ENCODE measurements around the gene SAMHD1. TPM values are rescaled to one million over a fixed set of nuclear protein-coding genes. Genes with fewer than 3 reads are reported as not detected.

The SAMHD1 gene
- total RNA-seq, 4 donors from 2014 or later, result 178 to 620 (median 469) TPM

DNA sequence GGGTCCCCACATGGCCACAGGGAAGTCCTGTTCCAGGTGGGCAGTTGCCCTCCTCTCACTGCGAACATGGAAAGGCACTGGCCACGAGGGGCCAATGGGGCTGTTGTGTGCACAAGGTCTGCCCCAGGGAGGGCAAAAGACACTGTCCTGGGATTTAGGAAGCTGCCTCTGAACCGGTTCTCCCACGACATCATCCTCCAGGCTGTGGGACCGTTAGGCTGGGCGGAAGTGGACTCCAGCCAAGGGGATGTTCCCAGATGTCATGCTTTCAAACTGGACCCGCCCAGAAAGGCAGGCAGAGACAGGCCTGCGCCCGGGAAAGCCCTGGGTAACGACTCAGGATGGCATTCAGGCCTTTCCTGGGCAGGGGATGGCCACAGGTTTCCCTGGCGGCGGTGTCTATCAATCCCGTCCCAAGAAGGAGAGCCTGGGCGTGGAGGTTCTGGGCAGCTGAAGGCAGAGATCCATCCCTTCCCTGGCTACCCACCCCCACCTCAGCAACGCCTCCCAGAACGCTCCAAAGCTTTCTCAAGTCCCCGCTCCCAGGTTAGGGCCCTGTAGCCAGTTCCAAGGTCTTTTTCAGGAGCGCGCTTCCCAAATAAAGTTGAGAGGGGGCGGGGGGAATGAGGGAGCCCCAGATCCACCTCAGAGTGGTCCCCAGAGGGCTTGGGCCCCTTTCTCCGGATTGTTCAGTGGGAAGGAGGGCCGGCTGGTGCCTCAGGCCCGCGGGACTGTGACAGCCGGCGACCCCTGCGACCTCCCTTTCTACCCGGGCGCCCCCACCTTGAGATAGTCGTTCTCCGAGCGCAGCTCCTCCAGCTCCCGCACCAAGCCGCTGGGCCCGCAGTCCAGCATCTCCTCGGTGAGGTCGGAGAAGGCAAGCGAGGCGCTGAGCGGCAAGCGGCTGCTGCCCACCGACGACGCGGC, 89.4 kb downstream of the SAMHD1 start:
- TF ChIP-seq, protein P1, sequence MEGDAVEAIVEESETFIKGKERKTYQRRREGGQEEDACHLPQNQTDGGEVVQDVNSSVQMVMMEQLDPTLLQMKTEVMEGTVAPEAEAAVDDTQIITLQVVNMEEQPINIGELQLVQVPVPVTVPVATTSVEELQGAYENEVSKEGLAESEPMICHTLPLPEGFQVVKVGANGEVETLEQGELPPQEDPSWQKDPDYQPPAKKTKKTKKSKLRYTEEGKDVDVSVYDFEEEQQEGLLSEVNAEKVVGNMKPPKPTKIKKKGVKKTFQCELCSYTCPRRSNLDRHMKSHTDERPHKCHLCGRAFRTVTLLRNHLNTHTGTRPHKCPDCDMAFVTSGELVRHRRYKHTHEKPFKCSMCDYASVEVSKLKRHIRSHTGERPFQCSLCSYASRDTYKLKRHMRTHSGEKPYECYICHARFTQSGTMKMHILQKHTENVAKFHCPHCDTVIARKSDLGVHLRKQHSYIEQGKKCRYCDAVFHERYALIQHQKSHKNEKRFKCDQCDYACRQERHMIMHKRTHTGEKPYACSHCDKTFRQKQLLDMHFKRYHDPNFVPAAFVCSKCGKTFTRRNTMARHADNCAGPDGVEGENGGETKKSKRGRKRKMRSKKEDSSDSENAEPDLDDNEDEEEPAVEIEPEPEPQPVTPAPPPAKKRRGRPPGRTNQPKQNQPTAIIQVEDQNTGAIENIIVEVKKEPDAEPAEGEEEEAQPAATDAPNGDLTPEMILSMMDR (IDR thresholded peaks at IDR 0.05; ENCODE audit: low read depth), result no peak

DNA sequence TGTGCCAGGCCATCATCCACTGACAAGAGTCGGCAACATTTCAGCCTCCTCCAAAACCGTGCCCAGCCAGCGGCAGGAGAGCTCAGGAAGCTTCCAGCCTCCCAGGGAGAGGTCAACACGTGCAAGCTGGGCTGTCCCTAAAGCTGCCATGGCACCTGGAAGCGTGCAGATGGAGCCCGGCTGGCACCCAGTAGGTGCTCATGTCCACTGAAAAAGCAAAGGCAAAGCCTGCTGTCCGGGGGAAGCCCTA, 90.0 kb downstream of the SAMHD1 start:
- TF ChIP-seq, protein P1 (IDR thresholded peaks at IDR 0.05; ENCODE audit: low read depth), result no peak

DNA sequence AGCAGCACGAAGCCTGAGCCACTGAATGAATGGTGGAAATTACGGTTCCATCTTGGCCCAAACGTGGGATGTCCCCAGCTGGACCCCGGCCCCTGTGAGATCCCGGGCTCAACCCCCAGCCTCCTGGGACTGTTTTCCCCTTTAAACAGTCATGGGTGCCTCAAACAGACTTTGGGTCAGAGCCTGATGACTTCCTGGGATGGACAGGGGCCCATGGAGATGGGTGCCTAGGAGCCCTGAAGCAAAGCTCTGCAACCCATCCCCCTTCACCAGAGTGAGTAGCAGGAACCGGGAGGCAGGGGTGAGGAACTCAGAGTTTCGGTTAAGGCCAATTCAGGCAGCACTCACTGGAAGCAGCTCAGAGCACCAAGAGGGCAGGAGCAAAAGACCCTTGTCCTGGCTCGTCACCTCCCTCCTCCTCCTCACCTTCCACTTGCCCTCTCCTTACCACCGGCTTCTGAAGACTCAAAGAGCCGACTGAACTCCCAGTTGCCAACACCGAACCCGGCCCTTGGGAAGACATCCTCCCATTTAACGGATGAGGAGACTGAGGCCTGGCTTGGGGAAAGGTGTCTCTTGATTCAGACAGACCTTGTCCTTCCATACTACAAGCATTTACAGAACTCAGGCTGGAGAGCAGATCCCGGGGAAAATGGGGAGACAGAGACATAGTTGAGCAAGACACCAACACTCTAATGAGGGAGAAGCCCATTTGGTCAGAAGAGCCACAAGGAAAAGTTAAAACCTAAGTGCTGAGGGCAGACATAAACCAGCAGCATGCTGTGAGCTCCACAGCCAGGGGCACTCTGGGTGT, 90.5 kb downstream of the SAMHD1 start:
- TF ChIP-seq, protein P1 (IDR thresholded peaks at IDR 0.05; ENCODE audit: low read depth), result no peak

DNA sequence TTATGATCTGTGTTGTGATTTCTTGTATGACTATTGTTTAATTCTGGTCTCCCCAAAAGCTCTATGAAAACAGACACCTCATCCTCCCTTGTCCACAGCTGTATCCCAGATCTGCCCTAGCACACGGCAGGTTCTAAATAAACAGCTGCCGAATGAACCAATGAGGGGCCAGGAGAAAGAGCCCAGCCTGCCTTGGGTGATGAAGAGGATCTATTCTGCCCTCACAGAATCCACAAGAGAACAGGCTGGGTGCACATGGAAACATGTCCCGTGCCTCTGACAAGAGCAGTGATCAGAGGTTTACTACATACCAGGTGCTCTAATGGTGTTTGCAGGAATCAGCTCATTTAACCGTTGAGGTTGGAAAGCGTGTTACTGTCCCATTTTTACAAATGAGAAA, 91.2 kb downstream of the SAMHD1 start:
- TF ChIP-seq, protein P1 (IDR thresholded peaks at IDR 0.05; ENCODE audit: low read depth), result no peak

DNA sequence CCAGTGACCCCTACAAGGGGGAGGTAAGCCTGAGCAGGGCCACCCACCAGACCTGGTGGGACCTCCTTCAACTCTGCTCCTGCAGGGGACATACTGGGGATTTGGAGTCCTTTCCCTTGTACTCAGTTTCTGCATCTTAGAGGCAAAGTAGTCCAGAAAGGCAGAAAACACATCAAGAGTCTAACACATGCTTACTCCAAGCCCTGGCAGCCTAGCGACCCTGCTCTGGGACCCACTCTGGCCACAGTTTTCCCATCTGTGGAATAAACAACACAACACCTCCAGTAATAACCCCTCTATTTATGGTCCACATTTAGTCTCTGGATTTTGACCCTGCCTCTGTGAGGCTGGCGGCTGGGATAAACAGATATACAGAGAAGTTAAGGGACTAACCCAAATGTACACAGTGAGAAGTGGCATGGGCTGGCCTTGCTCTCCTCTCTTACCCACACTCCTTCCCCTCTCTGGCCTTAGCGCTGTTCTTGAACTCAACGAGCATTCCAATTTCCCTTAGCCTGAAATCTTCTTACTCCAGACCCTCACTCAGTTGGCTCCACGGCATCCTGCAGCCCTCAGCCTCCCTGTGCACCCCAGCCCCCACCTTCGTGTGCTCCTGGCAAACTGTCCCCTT, 91.7 kb downstream of the SAMHD1 start:
- TF ChIP-seq, protein P1 (IDR thresholded peaks at IDR 0.05; ENCODE audit: low read depth), result no peak

DNA sequence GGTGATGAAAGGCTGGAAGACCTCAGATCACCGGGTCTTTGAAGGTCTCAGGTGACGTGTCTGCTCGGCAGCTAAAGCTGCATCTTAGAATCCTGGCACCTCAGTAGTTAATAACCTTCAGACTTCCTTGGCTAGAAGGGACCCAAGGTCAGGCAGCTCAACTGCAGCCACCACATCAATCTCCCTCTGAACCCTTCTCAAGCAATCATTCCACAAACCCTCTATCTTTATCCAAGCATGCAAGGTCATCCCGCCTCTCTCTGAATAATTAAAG, 92.3 kb downstream of the SAMHD1 start:
- TF ChIP-seq, protein P1 (IDR thresholded peaks at IDR 0.05; ENCODE audit: low read depth), result no peak
